GM19240 (cell line): Measurements from ENCODE around the gene SPATA32.

ENCODE experiments used
- DNase-seq: peaks from one replicate; pipeline ENCODE4 v3.0.0; 2011; ENCODE audit warnings: low spot score; ENCODE audit not compliant: insufficient read length

SPATA32 gene

DNA sequence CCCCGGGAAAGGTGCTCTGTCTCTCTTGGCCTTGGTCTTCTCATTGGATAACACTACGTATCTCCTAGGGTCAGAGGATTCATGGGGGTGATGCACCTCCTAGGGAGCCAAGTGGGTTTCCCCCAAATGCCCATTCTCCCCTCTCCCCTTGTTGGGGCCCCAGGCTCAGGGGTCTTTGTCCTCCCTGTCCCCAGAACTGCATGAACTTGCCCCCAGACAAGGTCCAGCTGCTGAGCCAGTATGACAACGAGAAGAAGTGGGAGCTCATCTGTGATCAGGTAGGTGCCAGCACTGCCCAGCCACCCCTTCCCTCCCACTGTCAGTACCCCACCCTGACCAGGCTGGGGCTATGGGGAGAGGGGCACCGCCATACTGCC, 31.5 kb downstream of the SPATA32 start:
- DNase-seq: no peak

DNA sequence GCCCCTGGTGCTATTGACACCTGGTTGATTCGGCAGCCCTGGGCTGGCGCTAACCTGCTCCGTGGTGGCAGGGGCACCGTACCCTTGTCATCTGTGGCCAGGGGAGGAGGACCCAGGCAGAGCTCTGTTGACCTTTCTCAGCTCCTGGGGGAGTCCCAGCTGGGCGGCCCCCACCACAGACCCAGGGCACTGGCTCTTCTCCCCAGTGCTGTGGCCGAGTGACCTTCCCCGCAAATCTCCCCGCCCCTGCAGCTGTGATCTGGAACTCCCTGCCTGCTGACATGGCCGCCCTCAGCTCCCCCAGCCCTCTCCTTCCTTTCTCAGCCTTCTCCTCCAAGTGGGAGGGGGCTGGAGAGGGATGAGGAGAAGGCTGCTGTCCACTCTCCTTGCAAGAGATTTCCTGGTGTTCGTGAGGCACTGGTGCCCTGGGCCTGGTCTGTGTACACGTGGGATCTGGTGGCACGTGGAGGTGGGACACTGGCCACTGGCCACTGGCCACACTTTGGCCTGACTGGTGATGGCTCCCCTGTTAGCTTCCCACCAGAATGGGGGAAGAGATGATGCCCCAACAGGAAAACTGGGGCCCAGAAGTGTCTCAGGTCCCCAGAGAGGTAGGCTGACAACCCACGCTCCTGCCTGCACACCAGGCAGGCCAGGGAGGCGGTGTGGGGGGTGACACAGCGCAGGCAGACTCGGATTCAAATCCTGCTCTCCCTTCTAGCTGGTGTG, 32.0 kb downstream of the SPATA32 start:
- DNase-seq: no peak

DNA sequence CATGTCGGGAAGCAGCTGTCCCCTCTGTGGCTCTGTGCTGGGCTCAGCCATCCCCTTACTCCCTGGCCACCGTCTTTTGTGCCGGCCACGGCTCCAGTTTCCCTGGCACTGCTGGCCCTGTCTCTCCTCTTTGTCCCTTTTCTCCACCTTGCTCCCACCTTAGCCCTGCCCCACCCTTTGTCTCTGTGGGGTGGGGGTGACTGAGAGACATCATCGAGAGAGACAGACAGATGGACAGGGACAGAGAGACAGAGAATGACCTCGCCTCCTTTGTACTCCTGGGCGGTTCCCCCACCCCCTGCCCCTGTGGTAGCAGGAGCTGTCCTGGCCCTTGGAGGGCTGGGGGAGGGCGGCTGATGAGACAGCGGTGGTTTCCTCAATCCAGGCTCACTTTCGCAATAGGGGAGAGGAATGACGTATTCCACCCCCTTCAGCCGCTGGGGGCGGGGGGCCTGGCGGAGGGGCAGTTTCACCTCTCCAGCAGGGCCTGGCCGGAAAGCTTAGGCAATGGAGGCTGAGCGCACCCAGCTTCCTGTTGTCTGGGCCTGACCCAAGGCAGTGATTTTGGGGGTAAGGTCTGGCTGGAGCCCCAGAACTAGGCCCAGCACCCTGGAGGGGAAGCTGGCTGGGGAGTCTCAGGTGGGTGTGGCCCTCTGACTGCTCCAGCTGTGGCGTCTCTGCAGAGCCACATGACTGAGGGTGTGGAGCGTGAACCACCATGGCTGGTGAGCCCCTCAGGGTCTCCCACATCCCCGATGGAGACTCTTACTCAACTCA, 32.9 kb downstream of the SPATA32 start:
- DNase-seq: peak; percentile 79

DNA sequence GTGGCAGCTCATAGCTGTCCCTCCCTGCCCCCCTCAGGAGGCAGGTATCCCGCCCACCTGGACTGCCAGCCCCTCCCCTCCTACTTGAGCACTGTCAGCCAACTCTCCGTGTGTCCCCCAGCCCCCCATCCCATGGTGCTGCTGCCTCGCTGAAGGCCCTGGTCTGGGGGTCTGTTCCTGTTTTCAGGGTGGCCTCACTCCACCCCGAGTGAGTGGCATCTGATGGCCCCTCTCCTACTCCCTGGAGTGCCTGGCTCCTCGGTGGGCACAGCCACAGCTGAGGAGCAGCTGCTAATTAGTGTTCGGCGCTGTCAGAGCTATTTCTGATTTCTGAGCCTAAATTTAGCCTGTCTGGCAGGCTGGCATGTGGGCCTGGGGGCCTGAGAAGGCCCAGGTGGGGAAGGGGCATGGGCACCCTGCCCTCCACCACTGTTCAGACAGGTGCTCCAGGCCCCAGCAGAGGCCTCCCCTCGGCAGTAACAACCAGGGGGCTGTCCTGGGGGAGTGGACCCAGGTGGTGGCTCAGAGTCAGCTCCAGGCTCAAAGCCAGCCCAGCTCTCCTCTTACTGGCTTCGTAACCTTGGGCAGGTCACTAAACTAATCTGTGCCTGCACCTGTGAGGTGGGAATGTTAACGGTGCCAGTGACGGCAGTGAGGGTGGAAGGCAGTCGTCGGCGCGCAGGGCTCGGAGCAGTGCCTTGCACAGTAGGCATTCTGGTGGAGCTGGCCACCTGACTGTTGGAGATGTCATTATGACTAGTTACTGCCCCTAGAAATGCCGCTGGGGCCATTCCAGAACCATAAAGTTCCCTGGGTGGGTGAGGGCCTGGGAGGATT, 33.8 kb downstream of the SPATA32 start:
- DNase-seq: no peak

DNA sequence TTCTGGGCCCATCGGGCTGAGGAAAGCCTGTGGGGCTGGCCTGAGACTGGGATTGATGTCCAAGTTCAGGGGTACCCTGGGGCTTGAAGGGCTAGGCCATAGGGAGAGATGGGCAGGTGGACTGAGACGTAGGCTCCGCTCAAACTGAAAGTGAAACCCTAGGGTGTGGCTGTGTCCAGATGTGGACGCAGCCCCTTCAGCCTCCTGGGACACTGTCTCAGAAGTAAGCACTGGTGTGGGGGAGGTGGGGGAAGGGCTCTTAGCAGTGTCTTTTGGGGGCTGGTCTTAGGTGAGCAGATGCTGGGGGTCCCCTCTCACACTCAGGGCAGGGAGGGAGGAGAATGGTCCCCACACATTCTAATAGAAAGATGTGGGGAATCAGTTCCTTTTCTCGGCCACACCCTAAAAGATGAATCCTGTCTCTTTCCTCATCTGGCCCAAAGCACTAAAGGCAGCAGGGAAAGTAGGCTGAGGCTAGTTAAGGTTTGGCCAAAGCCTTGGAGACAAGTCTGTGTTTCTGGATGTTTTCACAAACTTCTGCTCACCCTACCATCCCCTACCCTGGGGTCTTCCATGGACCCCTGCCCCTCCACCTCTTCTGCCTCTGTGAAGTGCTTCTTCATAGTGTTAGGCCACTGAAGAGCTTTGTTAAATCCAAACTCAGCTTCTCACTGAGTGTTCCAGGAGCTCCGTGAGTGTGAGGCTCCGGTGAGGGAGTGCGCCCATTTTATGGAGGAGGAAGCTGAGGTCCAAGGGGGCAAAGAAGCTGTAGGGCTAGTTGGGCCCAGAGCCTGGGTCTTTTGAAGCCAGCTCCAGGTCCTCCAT, 34.6 kb downstream of the SPATA32 start:
- no peak for DNase-seq

DNA sequence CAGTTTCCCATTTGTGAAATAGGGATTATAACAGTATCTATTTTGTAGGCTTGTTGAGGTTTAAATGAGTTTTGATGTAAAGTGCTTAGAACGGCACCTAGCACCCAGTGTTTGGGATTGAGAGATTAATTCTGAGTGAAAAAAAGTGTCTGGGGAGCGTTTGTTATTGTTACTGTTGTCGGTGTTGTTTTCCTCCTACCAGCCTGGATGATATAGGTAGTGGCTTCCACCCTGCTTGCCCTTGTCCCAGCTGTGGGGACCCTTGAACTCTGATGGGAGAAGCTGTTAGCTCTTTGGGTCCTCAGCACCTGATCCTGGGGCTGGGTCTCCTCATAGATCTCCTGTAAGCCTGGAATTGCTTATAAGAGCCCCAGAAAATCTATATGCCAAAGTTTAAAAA, 35.3 kb downstream of the SPATA32 start:
- DNase-seq: no peak

DNA sequence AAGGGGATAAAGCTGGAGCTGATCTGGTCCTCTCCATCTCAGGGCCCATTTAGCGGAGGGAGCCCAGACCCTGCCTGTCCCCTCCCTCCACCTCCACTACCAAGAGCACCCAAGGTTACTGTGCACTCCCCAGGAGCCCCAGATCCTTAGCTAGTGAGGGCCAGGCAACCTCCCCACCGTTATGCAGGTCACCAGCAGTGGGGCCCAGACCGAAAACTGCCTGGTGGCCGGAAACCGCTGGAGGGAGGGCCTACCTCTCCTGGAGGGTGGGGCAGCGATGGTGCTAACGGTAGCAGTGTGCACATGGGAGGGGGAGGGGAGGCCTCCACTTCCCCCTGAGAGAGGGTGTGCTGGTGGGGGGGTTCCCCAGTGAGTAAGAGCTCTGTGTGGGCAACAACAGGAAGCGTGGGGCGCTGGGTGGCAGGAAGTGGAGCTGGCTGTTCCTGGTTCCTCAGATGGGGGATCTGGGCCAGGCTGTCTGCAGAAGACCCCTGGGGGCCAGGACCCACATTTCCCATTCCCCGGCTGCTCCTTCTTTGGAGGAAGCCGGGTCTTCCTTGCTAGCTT, 35.8 kb downstream of the SPATA32 start:
- peak; percentile 89 for DNase-seq

DNA sequence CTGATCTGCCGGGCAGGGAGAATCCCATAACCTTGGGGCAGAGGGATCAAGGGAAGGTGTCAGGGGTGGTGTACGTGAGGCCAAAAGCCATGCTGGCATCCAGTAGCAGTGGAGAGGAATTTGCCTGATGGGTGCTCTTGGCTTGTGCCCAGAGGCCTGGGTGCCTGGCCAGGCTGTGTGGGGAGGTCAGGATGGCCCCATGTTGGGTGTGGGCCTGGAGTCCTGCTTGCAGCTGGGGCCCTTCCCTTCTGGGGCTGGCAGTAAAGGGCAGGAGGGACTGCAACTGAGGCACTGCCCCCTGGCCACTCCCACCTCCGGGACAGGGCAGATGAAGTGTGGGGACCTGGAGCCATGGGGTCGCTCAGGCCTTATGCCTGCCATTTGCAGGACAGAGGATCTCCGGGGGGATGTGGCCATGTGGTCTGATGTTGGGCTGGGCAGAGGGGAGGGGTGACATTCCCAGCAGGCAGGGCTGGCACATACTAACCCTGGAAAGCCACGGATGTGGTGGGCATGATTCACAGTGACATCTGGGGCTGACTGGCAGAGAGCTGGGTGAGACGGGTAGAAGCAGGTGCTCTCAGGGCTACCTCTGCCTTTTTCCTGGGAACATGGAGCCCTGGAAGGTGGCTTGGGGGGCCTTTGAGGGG, 36.7 kb downstream of the SPATA32 start:
- DNase-seq: no peak

DNA sequence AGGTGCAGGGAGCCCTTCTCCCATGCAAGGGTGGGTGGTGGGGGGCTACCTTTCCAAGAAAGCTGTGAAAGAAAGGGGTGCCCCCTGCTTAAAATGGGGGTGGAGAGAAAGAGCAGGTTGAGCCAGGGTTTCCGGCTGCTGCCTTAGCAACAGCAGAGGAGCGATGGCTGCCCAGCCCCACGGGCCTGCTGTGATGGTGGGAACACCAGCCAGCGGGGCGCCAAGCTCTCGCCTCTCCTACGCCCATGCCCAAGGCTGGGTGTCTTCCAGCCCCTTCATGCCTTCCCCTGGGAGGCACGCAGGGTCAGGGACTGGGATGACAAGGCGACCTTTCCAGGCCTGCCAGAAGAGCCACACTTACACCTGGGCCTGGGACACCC, 37.2 kb downstream of the SPATA32 start:
- no peak for DNase-seq

DNA sequence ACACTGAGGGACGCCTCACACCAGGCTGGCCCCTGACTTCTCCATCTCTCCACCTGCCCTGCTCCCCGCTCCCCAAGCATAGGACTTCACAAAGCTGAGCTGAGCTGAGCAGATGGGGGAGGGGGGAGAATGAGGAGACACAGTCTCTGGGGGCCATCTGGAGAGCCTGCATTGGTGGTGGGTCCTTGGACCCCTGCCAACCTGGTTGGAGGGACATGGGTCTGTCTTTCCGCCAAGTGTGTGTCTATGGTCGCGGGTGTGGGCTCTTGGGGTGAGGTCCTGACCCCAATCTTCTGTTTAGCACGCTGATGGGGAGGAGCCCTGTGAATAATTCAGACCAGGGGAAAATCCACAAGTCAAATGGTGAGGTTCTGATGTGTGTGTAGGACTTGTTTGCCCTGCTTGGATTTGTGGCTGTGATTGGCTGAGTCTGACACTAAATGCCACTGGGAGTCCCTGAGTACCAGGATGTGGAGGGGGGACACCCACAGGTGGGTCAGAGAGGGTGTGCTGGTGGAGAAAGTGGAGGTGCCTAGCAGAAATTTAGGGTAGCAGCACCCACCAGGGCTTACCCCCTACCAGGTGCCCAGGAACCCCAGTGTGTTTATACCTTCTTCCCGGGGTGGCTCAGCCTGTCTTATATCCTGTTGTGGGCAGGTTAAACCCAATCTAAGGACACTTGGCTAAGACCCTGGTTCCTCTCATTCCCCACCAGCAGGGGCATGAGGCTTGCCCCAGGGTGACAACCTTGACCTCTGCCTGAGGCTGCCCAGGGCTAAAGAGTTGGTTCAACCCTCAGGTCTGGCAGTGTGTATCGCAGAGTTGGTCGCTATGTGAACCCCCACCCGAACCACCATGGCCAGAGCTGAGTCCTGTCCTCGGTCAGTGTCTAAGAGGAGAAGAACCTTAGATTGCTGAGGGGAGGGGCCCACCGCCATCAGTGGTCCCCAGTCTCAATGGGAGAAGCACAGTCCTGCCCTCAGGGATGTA, 38.1 kb downstream of the SPATA32 start:
- no peak for DNase-seq

DNA sequence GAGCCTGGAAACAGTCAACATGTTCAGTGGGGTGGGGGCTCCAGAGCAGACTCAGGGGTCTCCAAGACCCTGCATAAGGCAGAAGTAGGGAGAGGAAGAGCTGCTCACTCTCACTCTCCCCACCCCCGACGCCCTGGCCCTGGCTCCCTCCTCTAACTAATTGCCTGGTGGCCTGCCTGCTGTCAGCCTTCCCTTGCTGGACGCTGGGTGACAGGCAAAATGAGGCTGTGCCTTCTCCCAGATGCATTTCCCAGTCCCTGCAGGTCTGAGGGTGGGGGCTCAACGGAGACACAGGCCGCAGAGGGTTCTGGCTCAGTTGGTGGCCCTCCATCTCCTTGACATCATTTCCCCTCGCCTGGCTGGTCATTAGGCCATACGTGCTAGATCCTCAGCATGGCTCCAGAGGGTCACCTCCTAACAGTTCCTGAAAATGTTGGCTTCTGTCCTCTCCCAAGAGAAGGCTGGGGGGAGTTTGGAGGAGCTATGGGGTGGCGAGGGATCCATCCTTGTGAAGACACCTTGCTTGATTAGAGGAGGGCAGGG, 38.8 kb downstream of the SPATA32 start:
- no peak for DNase-seq

DNA sequence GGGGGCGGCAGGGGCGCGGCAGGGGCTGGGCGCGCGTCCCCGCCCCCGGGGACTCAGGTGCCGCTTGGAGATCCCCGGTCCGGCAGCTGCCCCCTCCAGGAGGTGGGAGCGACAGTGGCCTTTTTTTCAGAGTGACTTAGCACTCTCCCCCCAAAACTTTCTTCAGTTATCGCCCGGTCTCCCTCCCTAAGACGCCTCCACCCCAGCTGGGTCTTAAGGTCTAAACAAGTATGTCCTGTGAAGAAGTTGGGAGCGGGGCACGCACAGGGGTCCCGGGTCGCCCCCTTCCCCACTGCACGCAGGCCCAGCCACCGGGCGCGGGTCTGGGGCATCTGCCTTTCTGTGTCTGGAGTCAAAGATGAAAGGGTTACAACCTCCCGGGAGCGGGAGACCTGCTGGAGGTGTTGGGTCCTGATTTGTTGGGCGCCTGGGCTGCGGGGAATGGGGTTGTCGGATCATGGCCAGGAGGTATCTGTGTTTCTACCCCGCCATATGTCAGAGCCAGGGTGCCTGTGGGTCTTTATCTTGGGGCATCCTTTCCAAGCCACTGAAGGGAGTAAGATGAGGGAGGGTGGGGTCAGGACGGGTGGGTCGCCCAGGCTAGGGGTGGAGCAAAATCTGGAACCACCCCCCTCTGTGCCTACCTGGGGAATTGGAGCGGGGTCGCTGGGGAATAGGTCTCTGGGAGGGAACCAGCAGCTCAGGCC, 39.5 kb downstream of the SPATA32 start:
- no peak for DNase-seq

DNA sequence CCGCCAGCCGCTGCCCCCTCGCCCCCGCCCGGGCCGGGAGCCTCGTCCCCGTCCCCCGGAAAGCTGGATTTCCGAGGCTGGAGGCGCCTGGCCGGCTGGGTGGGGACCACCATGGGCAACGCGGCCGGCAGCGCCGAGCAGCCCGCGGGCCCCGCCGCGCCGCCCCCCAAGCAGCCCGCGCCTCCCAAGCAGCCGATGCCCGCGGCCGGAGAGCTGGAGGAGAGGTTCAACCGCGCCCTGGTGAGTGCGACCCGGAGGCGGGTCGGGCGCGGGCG, 39.9 kb downstream of the SPATA32 start:
- no peak for DNase-seq

DNA sequence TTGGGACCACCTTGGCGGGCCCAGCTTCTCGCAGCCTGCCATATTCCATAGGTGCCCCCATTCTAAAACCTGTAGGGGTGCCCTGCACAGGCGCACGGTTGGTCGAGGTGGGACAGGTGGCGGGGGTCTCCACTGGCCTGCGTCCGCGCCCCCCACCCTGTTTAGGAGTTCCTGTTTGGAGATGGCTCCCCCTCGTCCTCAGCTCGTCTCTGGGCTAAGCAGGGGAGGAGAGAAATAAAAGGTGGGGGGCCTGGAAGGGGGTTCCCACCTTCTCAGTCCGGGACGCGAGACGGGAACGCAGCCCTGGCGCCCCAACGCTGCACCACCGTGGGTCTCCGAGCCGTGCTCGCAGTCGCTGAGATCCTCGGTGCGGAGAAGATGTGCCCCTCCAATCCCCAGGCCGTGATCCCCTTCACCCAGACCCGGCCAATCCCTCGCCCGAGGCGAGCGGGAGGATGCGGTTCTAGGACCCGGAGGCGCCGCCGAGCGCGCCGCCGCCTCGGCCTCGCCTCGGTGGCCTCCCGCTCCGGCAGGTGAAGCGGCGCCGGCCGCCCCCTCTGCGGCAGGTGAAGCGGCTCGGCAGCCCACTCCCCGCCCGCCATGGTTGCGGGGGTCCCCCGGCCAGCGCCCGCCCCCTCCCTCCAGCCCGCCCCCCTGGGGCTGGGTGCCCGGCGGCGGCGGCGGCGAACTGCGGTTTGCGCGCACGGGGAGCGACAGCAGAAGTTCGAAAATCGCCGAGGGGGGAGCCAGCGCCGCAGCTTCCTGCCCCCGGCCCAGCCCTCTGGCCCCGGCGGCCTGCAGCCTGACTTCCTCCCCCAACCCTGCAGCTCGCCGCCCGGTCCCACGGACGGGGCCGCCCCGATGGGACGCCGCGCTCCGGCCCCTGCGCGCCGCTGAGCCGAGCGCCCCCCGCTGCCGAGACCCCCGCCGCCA, 40.5 kb downstream of the SPATA32 start, which contains the start of gene FMNL1:
Gene FMNL1, plus strand, starts transcription at position 805 of the 933 bp plus-strand sequence. CDS start 240 bp downstream, outside the sequence.
- DNase-seq: no peak

DNA sequence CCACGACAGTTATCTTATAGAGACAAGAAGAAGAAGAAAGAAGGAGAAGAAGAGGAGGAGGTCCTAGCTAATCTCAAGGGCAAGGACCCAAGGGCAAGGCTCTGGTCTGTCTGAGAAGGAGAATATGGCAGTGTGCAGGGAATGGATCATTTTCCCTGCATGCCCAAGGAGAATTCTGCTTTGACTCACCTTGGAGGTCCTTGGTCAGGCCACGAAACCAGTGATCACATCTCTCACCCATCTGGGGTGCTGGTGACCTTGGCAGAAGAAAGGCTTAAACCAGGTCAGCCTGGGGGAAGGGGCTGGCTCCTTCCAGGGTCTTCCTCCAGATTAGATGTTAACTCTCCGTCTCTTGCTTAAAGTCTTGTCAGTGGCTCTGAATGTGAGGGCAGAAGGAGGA, 41.8 kb downstream of the SPATA32 start:
- no peak for DNase-seq

DNA sequence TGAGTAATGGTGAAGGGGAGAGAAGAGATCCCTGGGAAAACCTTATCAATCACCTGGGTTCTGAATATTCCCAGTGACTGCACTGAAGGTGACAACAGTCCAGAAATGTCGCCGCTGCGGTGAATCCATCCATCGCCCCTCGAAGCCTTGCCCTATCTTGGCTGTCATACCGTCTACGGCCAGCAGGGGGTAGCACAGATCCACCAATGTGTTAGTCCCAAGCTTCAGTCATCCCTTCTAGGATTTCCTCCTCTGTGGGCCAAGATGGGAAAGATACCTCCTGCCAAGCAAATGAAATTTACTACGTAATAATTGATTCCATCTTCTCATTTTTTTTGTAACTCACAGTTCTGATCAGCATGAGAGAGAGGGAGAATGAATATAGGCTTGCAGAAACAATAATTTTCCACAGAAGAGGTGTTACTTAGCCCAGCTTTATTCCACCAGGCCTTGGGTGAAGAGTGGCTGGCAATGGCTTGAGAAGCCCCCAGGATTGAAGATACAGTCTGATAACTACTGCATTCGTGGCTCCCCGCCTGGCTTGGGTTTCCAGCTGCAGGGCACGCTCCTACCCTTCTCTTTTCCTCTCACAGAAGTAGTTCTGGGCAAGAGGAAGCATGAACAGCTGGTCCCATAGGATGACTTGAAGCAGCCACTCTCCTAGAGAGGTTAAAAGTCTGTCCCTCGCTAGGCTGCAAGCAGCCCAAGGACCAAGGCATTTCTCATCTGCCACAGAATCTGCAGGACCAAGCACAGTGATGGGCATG, 42.8 kb downstream of the SPATA32 start:
- no peak for DNase-seq
